Esophagus muscularis mucosa (tissue), 4 donors: ENCODE results near the gene CHRNA5. TPM values are rescaled to one million over a fixed set of nuclear protein-coding genes. Genes with fewer than 3 reads are reported as not detected.
"Not testable (repeated sequence)": the region's sequence is repeated elsewhere in the genome, so short reads cannot be mapped to it uniquely, and the experiment has no call there.

Source experiments
- DNase-seq: peaks from one replicate; pipeline ENCODE4 v3.0.0-alpha.2; 2017; ENCODE audit errors: extremely low spot score
- H3K27ac ChIP-seq, 4 donors: fragments of 200-600 bp; sonication (generic); replicated peaks in 1 of 4; 1 replicate in 3 of 4; 2 replicates in 1 of 4; pipeline ENCODE4 v1.5.1; 2016 to 2019; ENCODE audit warnings: mild to moderate bottlenecking in 1 of 4
- H3K27me3 ChIP-seq, 4 donors: fragments of 200-600 bp; sonication (generic); one replicate each; pipeline versions ENCODE4 v1.5.1 to v1.6.0; 2016 to 2019
- H3K36me3 ChIP-seq, 4 donors: fragments of 200-600 bp; sonication (generic); one replicate each; pipeline ENCODE4 v1.5.1; 2016 to 2019
- H3K4me1 ChIP-seq, 4 donors: fragments of 200-600 bp; sonication (generic); one replicate each; pipeline ENCODE4 v1.5.1; 2016 to 2019
- H3K4me3 ChIP-seq, 4 donors: fragments of 200-600 bp; sonication (generic); 1 replicate in 2 of 4; 2 replicates in 2 of 4; pipeline ENCODE4 v1.5.1; 2016 to 2019; ENCODE audit warnings: mild to moderate bottlenecking in 4 of 4, moderate library complexity in 1 of 4
- H3K9me3 ChIP-seq, 4 donors: fragments of 200-600 bp; sonication (generic); 1 replicate in 3 of 4; 2 replicates in 1 of 4; pipeline ENCODE4 v1.5.1; 2016 to 2019
- CTCF ChIP-seq, 3 experiments: fragments of 200-600 bp in 2 of 3; fragments of 450-650 bp in 1 of 3; sonication (generic) in 2 of 3; IDR thresholded peaks; one replicate each; pipeline ENCODE4 v1.5.1; 2017 to 2019; ENCODE audit warnings: antibody characterized with exemption in 3 of 3, mild to moderate bottlenecking in 2 of 3, moderate library complexity in 1 of 3
- EP300 ChIP-seq: sonication (generic); formaldehyde crosslinking; IDR thresholded peaks from one replicate; pipeline ENCODE4 v1.6.1; 2017; ENCODE audit warnings: antibody characterized with exemption
- POLR2A ChIP-seq: fragments of 450-650 bp; IDR thresholded peaks from one replicate; pipeline ENCODE4 v1.6.1; 2017; ENCODE audit warnings: antibody characterized with exemption, moderate library complexity, mild to moderate bottlenecking, low read depth
- POLR2AphosphoS5 ChIP-seq, 2 donors: sonication (generic); formaldehyde crosslinking; IDR thresholded peaks; one replicate each; pipeline ENCODE4 v1.6.1; 2017; ENCODE audit warnings: antibody characterized with exemption in 2 of 2
- whole genome bisulfite sequencing: methylation state at CpG from one replicate; pipeline ENCODE4 v1.1.5; 2018; 5-methylcytosine and 5-hydroxymethylcytosine counted together
- intact Hi-C: fragments of 100-400 bp; cut with DNase I; formaldehyde crosslinking; loops from one replicate; pipeline ENCODE4 v1.15.1; 2023
- total RNA-seq, 4 donors: library from RNA; depleted of rRNA; stranded (reverse); fragments of >200 nt; gene quantifications; one replicate each; pipeline versions ENCODE4 v1.1.0 to v1.2.1, GENCODE V29; 2016

Gene CHRNA5
- 1 to 10 TPM in 1 of 4 donors, under 1 TPM in 3; 0.80 to 1.2 (median 0.98) TPM for total RNA-seq

DNA sequence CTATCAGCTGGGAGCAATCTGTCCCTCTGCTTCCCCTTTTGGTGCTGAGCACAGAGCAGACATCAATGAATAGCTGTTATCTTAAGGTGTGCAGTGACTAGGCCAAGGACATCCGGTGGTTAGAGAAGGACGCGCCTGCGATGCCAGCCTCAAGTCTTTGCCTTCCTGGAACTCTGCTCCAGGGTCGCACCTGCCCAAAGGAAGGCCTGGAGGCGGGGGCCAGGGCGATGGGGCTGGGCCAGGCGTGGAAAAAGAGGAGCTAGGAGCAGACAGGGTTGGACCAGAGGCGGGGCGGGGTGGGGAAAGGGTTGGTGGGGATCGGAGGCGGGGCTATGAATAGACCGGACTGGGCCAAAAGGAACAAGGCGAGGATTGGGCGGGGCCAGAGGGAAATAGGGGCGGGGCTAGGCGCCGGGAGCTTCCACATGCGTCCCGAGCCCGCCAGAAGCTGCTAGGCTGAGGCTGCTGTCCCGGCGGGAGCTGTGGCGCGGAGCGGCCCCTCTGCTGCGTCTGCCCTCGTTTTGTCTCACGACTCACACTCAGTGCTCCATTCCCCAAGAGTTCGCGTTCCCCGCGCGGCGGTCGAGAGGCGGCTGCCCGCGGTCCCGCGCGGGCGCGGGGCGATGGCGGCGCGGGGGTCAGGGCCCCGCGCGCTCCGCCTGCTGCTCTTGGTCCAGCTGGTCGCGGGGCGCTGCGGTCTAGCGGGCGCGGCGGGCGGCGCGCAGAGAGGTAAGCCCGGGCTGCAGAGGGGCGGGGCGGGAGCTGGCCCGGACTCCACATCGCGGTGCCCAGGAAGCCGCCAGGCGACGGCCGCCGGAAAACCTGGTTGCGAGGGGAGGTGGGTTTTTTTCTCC is at the start of gene CHRNA5:
CHRNA5 (plus strand) TSS at position 424 of the 854 bp plus-strand sequence; CDS start at position 624, 200 bp downstream.
- WGBS = 1% methylated on average over 35 of the region's 75 CpGs
- Histone ChIP-seq H3K9me3 (no peaks in the 10 kb centered on the region), H3K36me3 (no peaks in the 10 kb centered on the region), H3K4me1 (peaks cover 5 to 18% (median 17%) of the 10 kb centered on the region in 4 donors), H3K4me3 (peak within 1 kb of the TSS; percentile 61 to 75 (median 69)), H3K27ac (peak within 1 kb of the TSS; percentile 63 to 74 (median 68)), H3K27me3 (peaks cover 0 to 6% (median 0%) of the 10 kb centered on the region in 4 donors)
- DNase-seq = peak; percentile 97
- intact Hi-C loops = no loop called here
- TF ChIP-seq CTCF (IDR thresholded peaks at IDR 0.05) (no peak), POLR2A (no peak), EP300 (no peak), POLR2AphosphoS5 (IDR thresholded peaks at IDR 0.05) (peak; percentile 50 to 56)

DNA sequence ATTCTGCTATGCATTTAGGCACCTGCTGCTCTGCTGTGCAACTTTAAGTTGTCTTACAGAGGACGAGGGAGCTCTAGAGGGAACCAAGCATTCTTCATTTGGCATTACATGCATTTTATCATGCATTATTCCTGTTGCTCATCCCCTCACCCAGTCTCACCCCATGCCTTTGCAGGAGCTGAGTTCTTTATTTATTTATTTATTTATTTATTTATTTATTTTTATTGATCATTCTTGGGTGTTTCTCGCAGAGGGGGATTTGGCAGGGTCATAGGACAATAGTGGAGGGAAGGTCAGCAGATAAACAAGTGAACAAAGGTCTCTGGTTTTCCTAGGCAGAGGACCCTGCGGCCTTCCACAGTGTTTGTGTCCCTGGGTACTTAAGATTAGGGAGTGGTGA is 45.3 kb upstream of the CHRNA5 start:
- H3K27ac ChIP-seq, DNase-seq, H3K4me1 ChIP-seq, H3K27me3 ChIP-seq, H3K4me3 ChIP-seq, H3K9me3 ChIP-seq, intact Hi-C loops: not testable (repeated sequence)
- 96% methylated on average over 2 of the region's 3 CpGs for WGBS
- peaks cover 9 to 47% (median 12%) of the 10 kb centered on the region in 4 donors for H3K36me3 ChIP-seq

- WGBS = 95% methylated on average over 5 of the region's 5 CpGs
- intact Hi-C loops = no loop called here
- Histone ChIP-seq H3K36me3 (peaks cover 7 to 23% (median 7%) of the 10 kb centered on the region in 4 donors), H3K4me3 (no peak overlapping the region), H3K9me3 (no peaks in the 10 kb centered on the region), H3K27ac (no peak overlapping the region), H3K4me1 (no peaks in the 10 kb centered on the region), H3K27me3 (no peaks in the 10 kb centered on the region)
- DNase-seq = no peak
- TF ChIP-seq EP300 = no peak
- no peak for TF ChIP-seq POLR2AphosphoS5 (IDR thresholded peaks at IDR 0.05)
- no peak for TF ChIP-seq POLR2A
- no peak for TF ChIP-seq CTCF (IDR thresholded peaks at IDR 0.05)
Observed at GRCh38 chr15:78524230-78524629, 41.1 kb upstream of the CHRNA5 start.

GRCh38 chr15:78527325-78527724 is 38.0 kb upstream of the CHRNA5 start:
- H3K36me3 ChIP-seq = peaks cover 0 to 15% (median 3%) of the 10 kb centered on the region in 4 donors
- 88% methylated on average over 5 of the region's 5 CpGs for WGBS
- intact Hi-C loops = no loop called here

More at GRCh38 chr15:78527325-78527724, 38.0 kb upstream of the CHRNA5 start:
- Histone ChIP-seq H3K27ac (no peak overlapping the region), H3K27me3 (no peaks in the 10 kb centered on the region), H3K4me1 (no peaks in the 10 kb centered on the region), H3K9me3 (no peaks in the 10 kb centered on the region), H3K4me3 (no peak overlapping the region)
- no peak for TF ChIP-seq CTCF (IDR thresholded peaks at IDR 0.05)
- TF ChIP-seq POLR2A = no peak
- TF ChIP-seq POLR2AphosphoS5 (IDR thresholded peaks at IDR 0.05) = no peak
- no peak for TF ChIP-seq EP300
- DNase-seq = no peak
